NT2/D1 (cell line): ENCODE measurements around the gene PFKM.

Experiments
- SUZ12 ChIP-seq: IDR thresholded peaks from 2 replicates; pipeline ENCODE4 v1.6.1; 2011; ENCODE audit not compliant: insufficient read length, insufficient read depth; ENCODE audit errors: extremely low read depth
- YY1 ChIP-seq: IDR thresholded peaks from 2 replicates; pipeline ENCODE4 v1.6.1; 2011; ENCODE audit not compliant: insufficient read length, insufficient read depth
- ZNF274 ChIP-seq: IDR thresholded peaks from 2 replicates; pipeline ENCODE4 v1.6.1; 2011; ENCODE audit warnings: mild to moderate bottlenecking, low read depth, low read length

GRCh38 chr12:48151103-48151771, 32.1 kb downstream of the PFKM start:
- TF ChIP-seq YY1 (no peak), ZNF274 (no peak), SUZ12 (no peak)
